Myocyte (in vitro differentiated cells): ENCODE measurements around the gene EHBP1L1. TPM values are rescaled to one million over a fixed set of nuclear protein-coding genes. Genes with fewer than 3 reads are reported as not detected.

Experiments
- DNase-seq: peaks from one replicate; pipeline ENCODE4 v3.0.0-alpha.2; 2012; ENCODE audit warnings: low read depth
- total RNA-seq: library from RNA; depleted of rRNA; stranded (reverse); fragments of >200 nt; gene quantifications from 2 replicates; pipeline ENCODE4 v1.2.3, GENCODE V29; 2014

Gene EHBP1L1
- total RNA-seq, 1 donor from 2014 or later = 791 TPM

DNA sequence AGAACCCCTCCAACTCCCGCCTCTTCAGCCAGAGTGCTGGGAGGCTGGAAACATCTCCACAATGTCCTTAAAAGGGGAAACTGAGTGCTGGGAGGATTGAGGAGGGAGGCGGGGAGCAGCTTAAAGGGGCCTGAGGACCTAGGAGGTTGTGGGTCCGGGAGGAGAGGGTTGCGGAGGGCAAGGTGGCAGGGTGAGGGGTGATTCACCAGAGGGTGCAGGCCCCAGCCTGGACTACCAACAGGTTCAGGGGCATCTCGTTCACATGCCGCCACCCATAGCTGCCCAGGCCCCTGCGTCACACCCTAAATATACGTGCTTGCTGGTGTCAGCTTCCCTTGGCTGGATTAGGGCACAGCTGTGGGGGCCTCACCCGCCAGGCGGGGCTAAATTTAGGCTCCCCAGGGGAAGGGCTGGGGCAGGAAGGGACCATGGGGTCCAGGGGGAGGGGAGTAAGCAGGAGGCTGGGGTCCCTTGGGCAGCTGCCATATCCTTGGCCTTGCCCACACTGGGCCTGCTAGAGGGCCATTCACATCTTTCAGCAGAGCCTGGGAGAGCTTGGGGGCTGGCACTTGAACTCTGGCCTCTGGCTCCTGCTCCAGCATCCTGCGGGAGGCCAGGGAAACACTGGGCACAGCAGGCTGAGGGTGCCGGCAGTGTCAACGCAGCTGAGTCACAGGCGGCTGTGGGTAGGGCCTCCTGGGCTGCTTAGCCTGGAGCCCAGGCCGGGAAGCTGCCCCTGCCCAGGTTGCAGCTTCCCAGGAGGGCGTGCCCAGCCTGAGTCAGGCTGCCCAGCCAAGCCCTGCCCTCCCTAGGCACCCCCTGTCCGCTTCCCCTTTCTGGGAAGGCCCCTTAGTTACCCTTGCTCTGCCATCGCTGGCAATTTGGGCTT is 1.3 kb downstream of the EHBP1L1 start:
- DNase-seq = peak; percentile 98

- DNase-seq = no peak
Observed at GRCh38 chr11:65577756-65578109, 1.9 kb downstream of the EHBP1L1 start.

DNA sequence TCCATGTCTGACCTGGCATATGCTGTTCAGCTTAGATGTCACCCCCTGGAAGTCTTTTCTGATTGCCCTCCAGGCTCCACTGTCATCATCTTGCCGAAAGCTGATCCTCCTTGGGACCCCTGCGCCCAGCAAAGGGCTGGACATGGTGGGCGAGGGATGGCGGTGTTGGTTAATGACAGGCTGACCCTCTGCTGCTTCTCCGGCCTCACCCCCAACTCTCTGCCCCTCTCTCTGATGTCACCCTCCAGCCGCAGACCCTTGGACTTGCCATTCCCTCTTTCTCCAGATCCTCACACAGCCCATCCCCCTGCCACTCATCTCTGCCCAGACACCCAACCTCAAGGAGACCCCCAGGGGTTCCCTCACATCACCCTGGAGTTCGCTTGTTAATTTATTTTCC is 2.3 kb downstream of the EHBP1L1 start:
- no peak for DNase-seq

DNA sequence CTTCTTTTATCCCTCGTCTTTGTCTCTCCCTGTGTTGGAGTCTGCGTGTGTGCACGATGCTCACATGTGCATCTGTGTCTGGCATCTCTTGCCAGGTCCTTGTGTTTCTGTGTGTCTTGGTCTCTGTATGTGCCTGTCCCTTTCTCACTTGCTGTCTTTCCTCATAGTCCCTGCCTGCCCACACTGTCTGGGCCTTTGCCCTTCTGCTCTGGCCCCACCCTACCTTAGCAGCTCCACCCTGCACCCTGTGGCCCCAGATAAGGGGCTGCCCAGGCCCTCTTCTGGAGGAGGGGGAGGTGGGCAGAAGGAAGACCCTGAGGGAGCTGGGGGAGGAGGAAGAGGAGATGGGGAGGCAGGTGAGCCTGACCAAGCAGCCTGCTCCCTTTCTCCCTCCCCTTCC is 2.8 kb downstream of the EHBP1L1 start:
- no peak for DNase-seq

- DNase-seq = no peak
Observed at GRCh38 chr11:65579291-65579690, 3.4 kb downstream of the EHBP1L1 start.

DNA sequence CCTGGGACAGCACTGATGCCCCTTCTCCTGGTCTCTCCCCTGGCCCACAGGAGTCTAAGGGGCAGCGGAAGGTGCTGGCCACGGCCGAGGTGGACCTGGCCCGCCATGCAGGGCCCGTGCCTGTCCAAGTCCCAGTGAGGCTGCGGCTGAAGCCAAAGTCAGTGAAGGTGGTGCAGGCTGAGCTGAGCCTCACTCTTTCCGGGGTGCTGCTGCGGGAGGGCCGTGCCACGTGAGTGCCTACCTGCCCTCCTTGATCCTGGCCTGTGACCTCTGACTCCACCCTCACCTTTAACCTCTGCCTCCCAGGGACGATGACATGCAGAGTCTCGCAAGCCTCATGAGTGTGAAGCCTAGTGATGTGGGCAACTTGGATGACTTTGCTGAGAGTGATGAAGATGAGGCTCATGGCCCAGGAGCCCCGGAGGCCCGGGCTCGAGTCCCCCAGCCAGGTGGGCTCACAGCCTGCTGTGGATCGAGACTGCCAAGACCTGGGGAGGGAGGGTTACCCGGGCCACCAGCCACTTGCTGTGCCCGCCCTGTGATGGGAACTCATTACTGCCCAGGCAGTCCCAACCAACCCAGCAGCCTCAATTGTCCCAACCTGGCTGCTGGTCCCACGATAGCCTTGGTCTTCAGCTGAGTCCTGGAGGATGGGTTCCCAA is 4.3 kb downstream of the EHBP1L1 start:
- no peak for DNase-seq

- DNase-seq = no peak
Observed at GRCh38 chr11:65580756-65581155, 4.9 kb downstream of the EHBP1L1 start.

DNA sequence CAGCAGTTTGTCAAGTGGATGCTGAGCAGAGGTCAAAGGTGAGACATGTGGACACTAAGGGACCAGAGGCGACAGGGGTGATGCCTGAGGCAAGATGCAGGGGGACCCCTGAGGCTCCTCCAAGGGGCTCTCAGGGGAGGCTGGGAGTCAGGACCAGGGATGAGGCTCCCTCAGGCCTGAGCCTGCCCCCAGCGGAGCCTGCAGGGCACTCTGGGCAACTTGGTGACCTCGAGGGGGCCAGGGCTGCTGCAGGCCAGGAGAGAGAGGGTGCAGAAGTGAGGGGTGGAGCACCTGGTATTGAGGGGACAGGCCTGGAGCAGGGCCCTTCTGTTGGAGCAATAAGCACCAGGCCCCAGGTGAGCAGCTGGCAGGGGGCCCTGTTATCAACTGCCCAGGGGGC is 6.1 kb downstream of the EHBP1L1 start:
- DNase-seq = no peak

- DNase-seq = no peak
Observed at GRCh38 chr11:65583589-65583988, 7.7 kb downstream of the EHBP1L1 start.

GRCh38 chr11:65584106-65584505 is 8.3 kb downstream of the EHBP1L1 start:
- peak; percentile 13 for DNase-seq

- DNase-seq = no peak
Observed at GRCh38 chr11:65584723-65585171, 8.9 kb downstream of the EHBP1L1 start.

GRCh38 chr11:65585396-65586246 is 9.8 kb downstream of the EHBP1L1 start:
- DNase-seq = no peak

DNA sequence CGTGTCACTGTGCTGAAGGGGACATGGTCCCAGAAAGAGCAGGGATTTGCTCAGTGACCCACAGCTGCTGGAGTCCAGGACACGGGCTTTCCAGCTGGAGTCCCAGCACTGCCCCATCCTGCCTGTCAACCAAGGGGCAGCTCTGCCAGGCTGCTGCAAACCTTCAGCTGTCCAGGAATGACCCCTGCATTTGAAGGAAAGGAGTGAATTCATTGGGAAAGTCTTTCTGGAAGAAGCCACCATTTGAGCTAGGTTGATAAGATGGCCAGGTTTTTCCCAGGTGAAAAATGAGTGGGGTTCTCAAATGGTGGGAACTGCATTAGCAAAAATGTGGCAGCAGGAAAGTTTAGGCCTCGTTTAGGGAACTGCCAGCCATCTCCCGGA is 10.4 kb downstream of the EHBP1L1 start:
- DNase-seq = no peak

GRCh38 chr11:65586676-65587075 is 10.8 kb downstream of the EHBP1L1 start:
- DNase-seq = peak; percentile 76

GRCh38 chr11:65588199-65589054 is 12.6 kb downstream of the EHBP1L1 start:
- DNase-seq = peak; percentile 86

GRCh38 chr11:65589444-65590239 is 13.8 kb downstream of the EHBP1L1 start:
- no peak for DNase-seq

DNA sequence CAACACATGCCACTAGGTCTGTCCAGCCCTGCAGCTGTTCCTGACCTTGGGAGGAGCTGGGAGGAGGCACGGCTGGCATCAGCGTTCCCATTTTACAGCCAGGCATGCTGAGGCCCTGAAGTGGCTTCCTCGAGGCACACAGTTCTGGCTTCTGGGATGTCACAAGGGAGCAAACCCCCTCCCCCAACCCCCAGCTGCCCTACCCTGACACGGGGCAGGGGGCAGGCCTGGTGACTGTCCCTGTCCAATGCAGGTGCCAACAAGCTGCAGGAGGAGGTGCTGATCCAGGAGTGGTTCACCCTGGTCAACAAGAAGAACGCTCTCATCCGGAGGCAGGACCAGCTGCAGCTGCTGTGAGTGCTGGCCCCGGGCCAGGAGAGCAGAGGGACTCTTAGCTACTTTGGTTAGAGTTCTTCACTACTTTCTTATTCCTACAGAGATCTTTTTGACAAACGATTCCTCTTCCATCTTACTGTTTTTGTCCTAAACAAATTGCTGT is 14.4 kb downstream of the EHBP1L1 start:
- DNase-seq = peak; percentile 90

GRCh38 chr11:65591939-65592857 is 16.3 kb downstream of the EHBP1L1 start:
- DNase-seq = no peak
